ENCODE data around the gene CLEC16A.

Gene CLEC16A

GRCh38 chr16:11045846-11046245, 101.5 kb downstream of the CLEC16A start:
- FAIRE-seq, result no peak

DNA sequence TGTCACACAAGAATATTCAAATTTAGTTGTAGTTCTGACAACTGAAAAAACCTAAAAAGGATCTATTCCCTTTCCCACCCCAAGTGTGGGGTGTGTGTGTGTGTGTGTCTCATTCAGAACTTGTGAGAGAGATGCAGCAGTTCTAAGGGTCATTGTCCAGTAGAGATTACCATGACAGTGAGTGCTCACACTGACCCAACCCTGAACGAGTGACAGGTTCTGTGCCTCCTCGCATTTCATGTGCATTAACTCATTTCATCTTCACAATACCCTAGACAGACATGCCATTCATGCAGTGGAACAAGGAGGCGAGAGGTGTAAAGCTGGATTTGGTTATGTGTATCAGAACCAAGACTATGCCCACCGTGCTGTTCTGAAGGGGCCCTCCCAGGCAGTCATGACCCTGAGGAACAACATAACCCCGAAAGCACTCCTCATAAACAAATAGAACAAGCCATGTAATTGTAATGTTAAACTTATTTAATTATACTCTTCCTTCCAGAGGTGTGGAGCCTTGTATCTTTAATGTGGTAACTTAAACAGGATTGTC, 102.1 kb downstream of the CLEC16A start:
- FAIRE-seq, result no peak

- no peak for FAIRE-seq
Observed at GRCh38 chr16:11047057-11047456, 102.7 kb downstream of the CLEC16A start.

DNA sequence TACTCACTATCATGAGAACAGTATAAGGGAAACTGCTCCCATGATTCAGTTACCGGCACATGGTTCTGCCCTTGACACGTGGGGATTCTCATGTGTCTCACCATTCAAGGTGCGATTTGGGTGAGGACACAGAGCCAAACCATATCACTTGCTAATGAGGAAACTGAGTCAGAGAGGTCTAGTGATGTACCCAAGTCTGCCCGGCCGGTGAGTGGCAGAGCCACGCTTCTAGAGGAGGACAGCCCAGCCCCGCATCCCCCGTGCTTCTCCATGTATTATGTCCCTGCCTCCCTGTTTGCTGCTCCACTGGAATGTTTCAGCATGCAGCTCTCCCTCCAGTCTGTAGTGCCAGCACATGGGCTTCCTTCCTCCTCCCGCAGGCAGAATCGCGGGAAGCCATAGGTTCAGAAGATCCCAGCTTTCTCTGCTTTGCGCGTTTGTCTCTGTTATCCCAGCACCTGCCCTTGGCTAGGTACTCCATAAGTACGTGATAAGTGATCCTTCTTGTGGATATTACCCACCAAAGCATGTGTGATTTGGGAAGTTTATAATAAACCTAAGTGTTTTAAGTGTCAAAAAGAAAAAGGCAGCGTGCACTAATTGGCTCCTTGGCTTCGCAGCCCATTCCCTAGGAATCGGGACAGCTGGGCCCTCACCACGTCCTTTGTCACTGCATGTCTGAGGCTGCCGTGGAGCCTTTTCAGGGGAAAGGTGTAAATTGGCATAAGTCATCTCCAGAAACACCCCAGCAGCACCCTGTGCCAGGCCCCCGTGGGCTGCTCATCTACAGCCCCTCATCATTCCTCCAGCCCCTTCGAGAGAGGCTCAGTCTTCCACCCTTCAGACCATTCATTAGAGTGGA, 103.8 kb downstream of the CLEC16A start:
- FAIRE-seq, result no peak

DNA sequence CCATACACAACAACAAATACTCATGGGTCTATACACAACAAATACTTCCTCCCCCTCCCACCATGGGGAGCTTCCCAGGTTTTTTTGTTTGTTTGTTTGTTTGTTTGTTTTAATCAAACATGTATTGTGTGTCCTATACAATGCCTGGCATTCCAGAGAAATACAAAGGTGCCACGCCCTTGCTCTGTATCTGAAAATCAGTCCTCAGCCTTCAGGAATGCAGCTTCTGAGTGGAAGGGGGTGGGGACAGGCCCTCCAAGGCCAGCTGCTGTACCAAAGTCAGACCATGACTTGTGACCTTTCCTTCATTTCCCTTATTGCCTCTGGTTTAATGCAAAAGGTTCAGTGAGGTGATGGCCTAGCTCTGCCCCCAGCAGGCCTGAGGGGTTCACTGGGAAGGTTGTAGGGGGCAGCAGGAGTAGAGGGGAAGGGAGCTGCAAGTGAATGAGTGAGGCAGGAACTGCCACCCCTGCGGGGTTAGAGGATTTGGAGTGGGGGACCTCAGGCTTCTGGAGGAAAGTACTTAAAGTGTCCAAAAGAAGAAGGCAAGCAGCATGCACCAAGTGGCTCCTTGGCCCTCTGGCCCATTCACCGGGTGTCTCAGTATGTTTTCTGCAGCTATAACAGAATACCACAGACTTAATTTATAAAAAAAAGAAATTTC, 105.2 kb downstream of the CLEC16A start:
- no peak for FAIRE-seq

GRCh38 chr16:11050536-11050935, 106.2 kb downstream of the CLEC16A start:
- no peak for FAIRE-seq

GRCh38 chr16:11050944-11051343, 106.6 kb downstream of the CLEC16A start:
- no peak for FAIRE-seq

- FAIRE-seq, result no peak
Observed at GRCh38 chr16:11051430-11051829, 107.1 kb downstream of the CLEC16A start.

DNA sequence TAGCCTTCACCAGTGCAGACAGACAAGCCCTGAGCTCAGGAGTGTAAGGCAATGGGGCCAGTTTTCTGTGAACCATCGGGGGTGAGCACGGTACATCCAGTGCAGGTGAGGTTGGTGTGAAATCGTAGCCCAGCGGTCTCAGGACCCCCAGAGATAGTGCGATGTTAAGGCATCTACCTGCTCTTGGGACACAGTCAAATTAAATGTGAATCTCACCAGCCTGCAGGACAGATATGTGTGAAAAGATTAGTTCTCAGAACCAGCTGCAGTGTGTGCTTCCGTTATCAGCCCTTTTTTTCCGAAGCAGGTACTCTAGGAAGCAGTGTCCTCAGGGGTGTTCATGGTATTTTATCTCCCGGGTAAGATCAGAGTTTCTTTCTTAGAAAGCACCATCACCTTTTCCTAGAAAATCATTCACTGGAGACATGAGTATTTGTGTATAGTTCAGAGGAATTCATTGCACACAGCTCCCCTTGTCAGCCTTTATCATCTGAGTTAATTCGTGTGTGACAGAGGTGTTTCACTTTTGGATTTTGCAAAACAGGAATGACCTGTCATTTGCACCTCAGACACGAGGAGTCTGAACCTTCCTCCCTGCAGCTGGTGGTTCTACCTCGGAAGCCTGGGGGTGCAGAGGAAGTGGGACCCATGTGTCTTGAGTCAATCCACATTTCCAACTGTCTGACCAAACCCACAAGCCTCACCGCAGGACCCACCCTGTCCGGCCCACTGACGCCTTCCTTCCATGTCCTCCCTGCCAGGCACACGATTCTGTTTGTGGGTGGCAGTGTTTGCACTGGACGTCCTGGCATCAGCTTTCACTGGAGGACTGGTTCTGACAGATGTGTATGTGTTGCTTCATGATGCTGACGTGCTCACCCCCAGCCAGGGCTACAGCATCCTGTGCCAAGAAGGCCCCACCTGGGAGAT, 107.8 kb downstream of the CLEC16A start:
- FAIRE-seq, result no peak

GRCh38 chr16:11053916-11054460, 109.6 kb downstream of the CLEC16A start:
- FAIRE-seq, result no peak

- FAIRE-seq, result no peak
Observed at GRCh38 chr16:11056090-11056992, 112.0 kb downstream of the CLEC16A start.

DNA sequence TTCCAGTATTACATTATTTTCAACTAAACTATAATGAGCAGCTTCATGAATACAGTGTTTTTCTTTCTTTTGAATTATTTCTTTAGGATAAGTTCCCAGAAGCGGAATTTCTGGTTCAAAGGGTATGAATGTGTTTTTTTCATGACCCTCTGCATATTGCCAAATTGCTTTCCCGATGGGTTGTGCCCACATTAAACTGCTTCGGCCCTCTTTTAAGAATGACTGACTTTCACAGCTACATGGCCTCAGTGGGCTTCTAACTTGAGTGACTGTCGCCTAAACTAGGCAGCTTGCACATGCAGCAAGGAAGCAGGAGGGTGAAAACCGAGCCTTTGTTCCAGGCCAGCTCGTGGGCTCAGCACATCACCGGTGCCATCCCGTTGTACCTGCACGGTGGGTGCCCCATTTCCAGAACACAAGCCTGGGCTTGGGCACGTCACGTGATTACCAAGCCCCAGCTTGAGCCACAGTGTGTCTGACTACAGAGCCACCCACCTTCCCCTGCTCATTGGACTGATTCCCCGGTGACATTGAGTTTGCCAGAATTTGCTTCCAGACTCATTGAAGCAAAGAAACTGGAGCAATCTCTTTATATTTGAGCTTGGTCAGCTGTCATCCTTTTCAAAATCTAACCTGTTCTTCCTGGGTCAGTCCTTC, 112.8 kb downstream of the CLEC16A start:
- no peak for FAIRE-seq

DNA sequence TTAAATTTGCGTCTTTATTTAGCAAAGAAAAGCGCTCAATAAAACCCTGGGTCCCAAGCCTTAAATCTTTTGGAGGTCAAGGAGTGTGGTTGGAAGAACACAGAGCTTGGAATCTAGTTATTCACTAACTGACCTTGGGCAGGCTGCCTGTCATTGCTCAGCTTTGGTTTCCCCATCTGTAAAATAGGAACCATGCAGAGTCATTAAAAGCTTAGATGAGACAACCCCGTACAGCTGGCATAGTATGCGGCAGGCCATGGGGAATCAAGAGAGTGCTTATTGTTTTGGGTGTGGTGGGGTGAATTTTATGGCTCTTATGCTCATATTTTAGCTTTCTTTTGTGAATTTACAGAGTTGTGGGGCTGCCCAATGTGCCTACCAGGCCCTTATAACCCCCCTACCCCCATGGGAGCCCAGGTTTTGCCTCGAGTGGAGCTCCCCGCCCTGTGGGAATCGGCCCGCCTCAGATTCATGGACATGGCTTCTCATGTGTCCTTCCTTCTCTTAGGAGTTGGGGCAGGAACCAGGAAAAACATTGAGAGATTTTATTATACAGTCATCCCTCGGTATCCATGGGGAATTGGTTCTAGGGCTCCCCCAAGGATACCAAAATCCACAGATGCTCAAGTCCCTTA, 113.5 kb downstream of the CLEC16A start:
- FAIRE-seq, result no peak

DNA sequence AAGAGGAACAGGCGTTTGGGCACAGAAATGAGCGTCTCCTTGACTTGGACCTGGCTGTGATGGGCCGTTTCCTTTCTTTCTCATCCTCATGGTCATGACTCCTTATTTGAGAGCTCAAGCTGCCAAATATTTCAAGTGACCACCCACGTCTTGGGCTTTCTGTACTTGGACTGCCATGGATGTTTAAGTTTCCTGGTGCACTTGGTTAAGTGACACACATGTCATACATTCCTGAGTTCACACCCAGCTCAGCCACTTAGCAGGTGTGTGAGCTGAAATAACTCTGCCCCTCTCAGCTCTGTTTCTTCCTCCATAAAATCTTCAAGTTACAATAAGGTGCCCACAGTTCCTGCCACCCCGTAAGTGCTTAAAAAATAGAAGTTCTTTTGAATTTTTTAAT, 114.5 kb downstream of the CLEC16A start:
- no peak for FAIRE-seq

- no peak for FAIRE-seq
Observed at GRCh38 chr16:11059588-11059987, 115.2 kb downstream of the CLEC16A start.

DNA sequence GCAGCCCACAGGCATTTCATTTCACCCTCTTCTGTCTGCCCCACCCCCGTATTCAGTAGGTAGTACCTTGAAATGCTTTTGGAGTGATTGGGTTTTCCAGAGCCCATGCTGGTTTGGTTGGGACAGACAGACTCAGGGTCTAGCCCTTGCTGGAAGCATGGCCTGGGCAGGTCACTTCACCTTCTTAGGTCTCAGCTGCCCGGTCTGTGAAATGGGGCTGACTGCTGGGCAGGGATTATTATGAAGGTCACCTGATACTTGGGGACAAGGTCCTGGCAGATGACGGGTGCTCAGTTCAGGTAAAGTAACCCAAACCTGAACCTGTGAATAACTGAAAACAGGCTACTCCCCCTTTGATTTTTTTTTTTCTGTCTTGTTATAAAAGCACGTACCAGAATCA, 116.0 kb downstream of the CLEC16A start:
- no peak for FAIRE-seq

- no peak for FAIRE-seq
Observed at GRCh38 chr16:11060842-11061241, 116.5 kb downstream of the CLEC16A start.

GRCh38 chr16:11061629-11062270, 117.4 kb downstream of the CLEC16A start:
- FAIRE-seq, result no peak

DNA sequence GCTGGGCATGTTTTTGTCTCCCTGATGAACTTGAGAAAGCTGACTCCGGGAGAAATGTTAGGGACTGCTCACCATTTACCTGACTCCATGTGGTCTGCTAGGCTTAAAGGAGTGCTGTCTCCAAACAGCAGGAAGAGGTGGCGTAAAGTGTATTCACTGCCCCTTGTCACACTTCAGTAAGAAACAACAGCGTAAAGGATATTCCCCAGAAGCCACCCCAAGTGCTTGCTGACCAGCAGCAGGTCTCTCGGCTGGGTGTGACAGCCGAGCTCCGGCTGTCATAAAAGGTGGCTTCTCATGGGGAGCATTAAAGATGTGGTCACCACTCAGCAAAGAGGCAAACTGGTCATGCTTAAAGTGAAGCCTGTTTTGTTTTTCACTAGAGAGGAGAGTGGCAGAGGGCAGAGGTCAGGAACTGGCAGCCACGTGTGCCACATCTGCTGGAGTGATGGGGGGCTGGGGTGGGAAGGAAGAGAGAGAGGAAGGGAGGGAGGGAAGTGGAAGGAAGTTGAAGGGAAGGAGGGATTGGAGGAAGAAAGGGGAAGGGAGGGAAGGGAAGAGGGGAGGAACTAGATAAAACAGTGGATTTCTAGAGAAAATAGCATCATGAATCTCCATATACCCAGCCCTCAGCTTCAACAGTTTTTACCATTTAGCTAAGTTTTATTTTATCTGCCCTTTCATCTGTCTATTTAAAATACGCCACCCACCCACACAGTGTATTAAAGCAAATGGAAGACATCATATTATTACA, 119.3 kb downstream of the CLEC16A start:
- FAIRE-seq, result no peak

All from TTC549 (cell line).